MG63 (cell line): Measurements from ENCODE around the gene MACROD2. TPM values are rescaled to one million over a fixed set of nuclear protein-coding genes. Genes with fewer than 3 reads are reported as not detected.

ENCODE experiments used
- DNase-seq: peaks from one replicate; pipeline ENCODE4 v3.0.0-alpha.2; 2020
- H3K27me3 ChIP-seq: fragments of 250-450 bp; sonication (Bioruptor Pico); 2 replicates; pipeline ENCODE4 v1.5.1; 2020; ENCODE audit warnings: mild to moderate bottlenecking, moderate library complexity
- H3K36me3 ChIP-seq: fragments of 250-450 bp; sonication (Bioruptor Pico); 2 replicates; pipeline ENCODE4 v1.5.1; 2020; ENCODE audit warnings: mild to moderate bottlenecking, moderate library complexity
- H3K4me3 ChIP-seq: fragments of 250-450 bp; sonication (Bioruptor Pico); 2 replicates; pipeline ENCODE4 v1.5.1; 2020; ENCODE audit warnings: mild to moderate bottlenecking, moderate library complexity
- H3K9me3 ChIP-seq: fragments of 250-450 bp; sonication (Bioruptor Pico); 2 replicates; pipeline ENCODE4 v1.5.1; 2020; ENCODE audit warnings: mild to moderate bottlenecking, moderate library complexity
- total RNA-seq: library from RNA; depleted of rRNA; stranded (reverse); fragments of >200 nt; shearing (Covaris generic); gene quantifications from 2 replicates; pipeline ENCODE4 v1.2.3, GENCODE V29; 2014; ENCODE audit warnings: low replicate concordance

MACROD2 gene
- total RNA-seq, 1 experiment from 2014 or later, result 0.66 TPM

DNA sequence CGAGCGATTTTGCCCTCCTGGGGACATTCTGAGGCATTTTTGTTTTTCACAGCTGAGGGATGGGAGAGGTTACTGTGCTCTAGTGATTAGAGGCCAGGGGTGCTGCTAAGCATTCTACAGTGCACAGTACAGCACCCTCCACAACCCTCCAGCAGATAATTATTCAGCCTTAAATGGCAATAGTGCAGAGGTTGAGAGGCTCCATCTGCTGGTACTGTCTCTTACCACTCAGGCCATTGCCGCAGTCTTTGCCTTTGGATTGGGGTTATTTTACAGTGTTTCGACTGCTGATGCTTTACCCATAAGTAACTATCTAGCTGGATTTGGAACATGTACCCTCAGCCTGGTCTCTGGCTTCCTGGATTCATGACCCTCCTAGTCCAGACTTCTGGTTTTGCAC lies 1872.6 kb downstream of the MACROD2 start:
- Histone ChIP-seq H3K4me3 (no peak overlapping the region), H3K9me3 (no peaks in the 10 kb centered on the region), H3K36me3 (no peaks in the 10 kb centered on the region), H3K27me3 (no peaks in the 10 kb centered on the region)
- no peak for DNase-seq

DNA sequence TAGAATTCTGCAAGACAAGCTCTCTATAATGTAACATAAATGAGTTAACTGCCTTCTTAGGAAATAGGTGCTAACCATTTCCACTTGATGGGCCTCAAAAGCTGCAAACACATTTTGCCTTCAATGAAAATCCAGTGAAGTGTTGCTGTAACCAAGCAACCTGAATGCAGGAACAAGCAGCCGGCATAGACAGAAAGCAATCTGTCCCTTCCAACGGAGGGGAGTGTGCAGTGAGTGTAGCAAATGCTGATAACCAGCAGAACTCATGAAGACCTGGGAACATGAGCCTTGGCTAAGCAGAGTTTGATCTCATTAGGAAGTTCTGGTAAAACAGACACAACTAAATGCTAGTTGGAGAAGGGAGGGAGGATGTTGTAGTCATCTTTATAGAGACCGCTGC lies 1880.1 kb downstream of the MACROD2 start:
- no peak overlapping the region for H3K4me3 ChIP-seq
- no peaks in the 10 kb centered on the region for H3K36me3 ChIP-seq
- H3K27me3 ChIP-seq, result no peaks in the 10 kb centered on the region
- DNase-seq, result no peak
- no peaks in the 10 kb centered on the region for H3K9me3 ChIP-seq

DNA sequence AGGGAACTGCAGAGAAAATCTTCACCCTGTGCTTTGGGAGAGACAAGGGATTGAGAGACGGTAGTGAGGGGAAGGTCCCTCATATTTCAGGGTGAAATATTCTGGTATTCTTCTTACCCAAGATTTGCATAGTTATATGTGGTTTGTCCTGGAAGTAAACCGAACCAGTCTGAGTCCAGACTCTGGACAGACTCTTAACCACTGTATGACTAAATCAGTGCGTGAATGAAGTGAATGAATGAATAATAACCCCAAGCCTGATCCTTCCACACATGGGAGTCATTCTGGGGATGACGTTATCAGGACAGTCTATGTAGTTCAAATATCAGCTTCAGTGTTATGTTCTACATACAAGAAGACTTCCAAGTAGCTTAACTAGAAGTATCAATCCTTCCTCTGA lies 1887.2 kb downstream of the MACROD2 start:
- no peaks in the 10 kb centered on the region for H3K36me3 ChIP-seq
- no peaks in the 10 kb centered on the region for H3K27me3 ChIP-seq
- no peak for DNase-seq
- no peaks in the 10 kb centered on the region for H3K9me3 ChIP-seq
- H3K4me3 ChIP-seq, result no peak overlapping the region

DNA sequence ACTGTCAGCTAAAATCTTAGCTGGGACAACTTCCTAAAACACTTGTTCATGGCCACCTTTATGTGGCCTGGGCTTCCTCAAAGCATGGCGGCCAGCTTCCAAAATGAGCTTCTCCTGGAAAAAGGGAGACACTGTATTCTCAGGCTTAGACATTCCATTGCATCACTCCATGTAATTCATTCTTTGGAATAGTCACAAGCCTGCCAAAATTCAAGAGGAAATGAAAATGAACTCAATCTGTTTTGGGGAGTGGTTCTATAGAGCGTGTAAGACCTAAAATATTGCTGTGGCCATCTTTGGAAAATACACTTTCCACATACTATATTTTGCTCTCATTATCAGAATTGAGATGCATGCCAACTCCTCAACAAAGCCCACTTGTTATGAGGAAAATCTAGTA lies 1890.9 kb downstream of the MACROD2 start:
- H3K4me3 ChIP-seq, result no peak overlapping the region
- H3K36me3 ChIP-seq, result no peaks in the 10 kb centered on the region
- no peaks in the 10 kb centered on the region for H3K27me3 ChIP-seq
- DNase-seq, result no peak
- no peaks in the 10 kb centered on the region for H3K9me3 ChIP-seq

DNA sequence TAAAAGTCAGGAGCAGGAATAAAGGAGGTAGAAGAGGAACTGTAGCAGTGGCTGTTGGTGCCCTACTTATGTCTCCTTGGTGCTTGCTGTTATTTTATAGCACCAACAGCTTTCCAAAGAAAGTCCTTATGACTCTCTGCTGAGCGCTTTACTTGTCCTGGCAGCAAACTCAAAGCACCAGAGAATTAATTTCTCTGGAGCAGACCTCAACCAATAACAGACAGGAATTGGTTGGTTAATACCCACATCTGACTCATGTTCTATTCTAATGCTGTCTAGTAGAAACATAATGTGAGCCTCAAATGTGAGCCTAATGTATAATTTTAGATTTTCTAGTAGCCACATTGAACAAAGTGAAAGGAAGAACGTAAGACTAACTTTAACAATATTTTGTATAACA lies 1892.1 kb downstream of the MACROD2 start:
- no peak for DNase-seq
- Histone ChIP-seq H3K27me3 (no peaks in the 10 kb centered on the region), H3K36me3 (no peaks in the 10 kb centered on the region), H3K4me3 (no peak overlapping the region), H3K9me3 (no peaks in the 10 kb centered on the region)

DNA sequence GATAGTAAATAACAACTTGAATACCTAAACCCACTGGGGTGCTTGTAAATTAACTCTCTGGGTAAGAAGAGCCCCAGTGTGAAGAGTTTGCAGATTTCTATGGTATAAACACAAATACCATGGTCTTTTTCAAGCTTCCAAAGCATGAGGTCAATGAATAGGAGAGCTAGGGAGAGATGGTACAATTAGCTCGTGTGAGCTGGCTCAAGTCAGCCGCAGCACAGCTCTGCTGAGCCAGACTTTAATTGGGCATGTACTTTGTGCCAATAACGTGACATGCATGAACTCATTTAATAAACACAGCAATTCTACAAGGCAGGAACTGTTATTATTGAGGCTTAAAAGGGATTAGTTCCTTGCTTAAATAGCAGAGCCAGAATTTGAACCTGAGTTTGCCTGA lies 1893.7 kb downstream of the MACROD2 start:
- Histone ChIP-seq H3K36me3 (no peaks in the 10 kb centered on the region), H3K27me3 (no peaks in the 10 kb centered on the region), H3K4me3 (no peak overlapping the region), H3K9me3 (no peaks in the 10 kb centered on the region)
- DNase-seq, result no peak

DNA sequence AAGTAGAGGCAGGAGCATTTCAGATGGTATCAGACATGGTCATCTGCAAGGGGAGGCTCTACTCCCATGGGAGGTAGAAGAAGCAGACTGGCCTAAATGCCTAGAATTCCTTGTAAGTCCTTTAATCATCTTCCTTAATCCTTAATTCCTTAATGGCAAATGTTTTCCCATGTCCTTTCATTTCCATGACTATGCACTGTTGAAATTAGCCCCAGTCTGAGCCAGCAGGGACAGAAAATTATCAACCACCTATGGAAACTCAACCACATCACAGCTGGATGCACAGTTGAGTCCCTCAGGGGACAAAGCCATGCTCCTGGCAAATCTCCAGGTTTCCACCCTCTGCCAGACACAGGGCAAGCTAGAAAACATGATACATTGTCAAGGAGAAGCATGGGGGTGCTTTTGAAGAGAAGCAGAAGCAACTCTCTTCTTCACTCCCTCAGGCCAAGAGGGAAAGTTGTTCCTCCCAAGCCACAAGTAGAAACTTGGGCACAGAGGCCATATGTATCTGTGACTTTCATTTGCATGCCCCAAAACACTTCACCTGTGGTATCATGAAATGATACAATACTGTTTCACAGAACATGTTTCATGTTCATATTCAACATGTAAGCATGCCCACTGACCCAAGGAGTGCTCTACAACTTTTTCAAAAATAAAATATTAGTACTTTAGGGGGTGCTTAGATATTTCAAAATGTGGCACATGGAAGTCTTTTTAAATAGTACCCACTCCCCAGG lies 1894.4 kb downstream of the MACROD2 start:
- no peaks in the 10 kb centered on the region for H3K36me3 ChIP-seq
- DNase-seq, result no peak
- H3K9me3 ChIP-seq, result no peaks in the 10 kb centered on the region
- H3K27me3 ChIP-seq, result no peaks in the 10 kb centered on the region
- H3K4me3 ChIP-seq, result no peak overlapping the region

DNA sequence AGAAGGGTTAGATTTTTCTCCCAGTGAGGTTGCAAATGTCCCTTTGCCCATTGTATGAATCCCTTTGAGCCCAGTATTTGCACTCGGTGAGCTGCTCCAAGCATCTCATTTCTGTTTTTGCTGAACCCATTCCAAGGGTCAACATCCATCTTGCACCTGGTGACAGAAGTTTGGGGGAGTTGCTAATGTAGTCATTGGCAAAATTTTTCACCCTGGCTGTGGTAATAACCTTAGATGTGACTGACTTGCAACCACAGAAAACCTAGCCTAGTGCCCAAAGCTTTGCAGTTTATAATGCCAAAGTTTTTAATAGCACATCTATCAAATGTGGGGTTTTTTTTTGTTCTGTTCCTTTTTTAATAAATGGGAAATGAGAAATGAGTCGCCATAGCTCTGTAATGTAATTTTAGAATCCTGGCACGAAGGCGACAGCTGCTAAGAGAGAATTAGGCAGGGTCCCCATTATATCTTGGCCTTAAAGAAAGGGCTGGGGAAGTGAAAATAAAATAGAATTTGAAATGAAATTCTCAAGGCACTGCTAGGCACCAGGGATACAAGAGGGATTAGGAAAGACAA lies 1895.2 kb downstream of the MACROD2 start:
- no peak overlapping the region for H3K4me3 ChIP-seq
- DNase-seq, result no peak
- no peaks in the 10 kb centered on the region for H3K9me3 ChIP-seq
- H3K36me3 ChIP-seq, result no peaks in the 10 kb centered on the region
- H3K27me3 ChIP-seq, result no peaks in the 10 kb centered on the region

DNA sequence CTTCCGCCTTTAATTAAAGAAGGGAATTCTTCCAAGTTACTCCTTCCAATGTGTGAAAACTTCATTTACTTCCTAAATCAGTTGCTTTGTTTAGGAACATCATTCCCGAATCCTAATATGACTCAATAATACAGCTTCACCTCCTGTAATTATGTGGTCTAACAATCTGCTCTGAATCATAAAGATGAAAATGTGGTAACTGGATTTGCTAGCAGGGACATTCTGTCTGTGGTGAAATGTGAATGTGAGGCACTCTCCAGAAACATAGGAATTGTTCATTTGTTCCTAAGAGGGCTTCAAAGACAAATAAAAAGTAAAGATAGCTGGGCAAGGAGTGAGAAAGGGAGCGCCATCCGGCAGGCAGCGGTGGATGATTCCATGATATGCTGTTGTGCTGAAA lies 1899.8 kb downstream of the MACROD2 start:
- DNase-seq, result no peak
- H3K4me3 ChIP-seq, result no peak overlapping the region
- no peaks in the 10 kb centered on the region for H3K9me3 ChIP-seq
- H3K36me3 ChIP-seq, result no peaks in the 10 kb centered on the region
- no peaks in the 10 kb centered on the region for H3K27me3 ChIP-seq

DNA sequence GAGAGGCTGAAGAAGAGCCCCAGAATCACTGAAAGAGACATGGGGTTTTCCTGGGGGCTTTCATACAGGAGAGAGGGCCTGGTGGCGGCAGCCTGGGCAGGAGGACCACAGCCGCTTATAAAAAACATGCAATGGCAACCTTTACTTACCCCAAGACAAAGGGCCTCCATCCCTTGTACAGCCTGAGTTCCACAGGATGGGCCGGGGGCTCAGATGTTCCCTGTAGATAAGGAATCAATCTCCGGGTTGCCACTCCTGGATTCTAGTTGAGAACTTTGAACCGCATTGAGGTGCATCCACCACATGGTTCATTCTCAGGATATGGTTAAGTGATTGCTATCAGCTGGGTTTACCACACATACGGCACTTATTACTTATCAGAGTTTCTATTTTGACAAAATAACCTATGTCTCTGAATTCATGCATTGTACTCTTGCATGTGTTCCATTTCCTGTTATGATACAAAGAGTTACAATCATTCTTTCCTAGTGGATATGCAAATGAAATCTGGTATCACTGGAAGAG lies 1900.3 kb downstream of the MACROD2 start:
- Histone ChIP-seq H3K27me3 (no peaks in the 10 kb centered on the region), H3K36me3 (no peaks in the 10 kb centered on the region), H3K9me3 (no peaks in the 10 kb centered on the region), H3K4me3 (no peak overlapping the region)
- DNase-seq, result no peak

DNA sequence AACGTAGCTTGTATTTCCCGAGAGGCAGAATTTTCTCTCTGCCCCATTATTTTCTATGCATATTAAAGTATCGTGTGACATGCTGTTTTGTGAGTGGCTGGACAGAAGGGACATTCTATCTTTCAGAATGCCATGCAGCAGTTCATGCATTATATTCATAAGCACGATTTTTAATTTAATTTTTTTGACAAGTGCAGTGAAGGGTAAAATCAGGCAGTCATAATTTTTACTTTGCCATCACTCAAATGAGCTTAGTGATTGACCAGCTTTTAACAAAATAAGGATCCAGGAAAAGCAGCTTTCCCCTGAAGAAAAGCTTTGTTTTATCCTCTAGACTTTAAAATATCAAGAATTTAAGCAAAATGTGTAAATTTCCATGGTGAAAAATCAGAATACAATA lies 1904.7 kb downstream of the MACROD2 start:
- Histone ChIP-seq H3K4me3 (no peak overlapping the region), H3K36me3 (no peaks in the 10 kb centered on the region), H3K9me3 (no peaks in the 10 kb centered on the region), H3K27me3 (no peaks in the 10 kb centered on the region)
- DNase-seq, result no peak

DNA sequence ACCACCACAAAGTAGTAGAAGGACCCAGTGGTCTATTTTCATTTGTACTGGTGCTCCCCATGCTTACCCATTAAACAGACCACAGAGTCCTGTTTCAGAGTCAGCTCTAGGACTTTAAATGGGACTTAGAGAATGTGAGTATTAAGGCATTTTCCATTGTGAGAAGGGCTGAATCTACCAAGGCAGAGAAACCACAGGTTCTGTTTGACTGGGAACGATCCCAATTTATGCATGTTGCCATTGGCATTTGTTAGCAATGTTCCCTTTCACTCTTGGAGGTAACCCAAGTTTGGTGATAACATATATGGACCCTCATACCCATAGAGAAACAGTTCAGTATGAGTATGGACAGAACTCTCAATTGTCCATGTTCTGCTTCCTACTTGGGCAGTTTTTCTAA lies 1905.1 kb downstream of the MACROD2 start:
- Histone ChIP-seq H3K9me3 (no peaks in the 10 kb centered on the region), H3K36me3 (no peaks in the 10 kb centered on the region), H3K4me3 (no peak overlapping the region), H3K27me3 (no peaks in the 10 kb centered on the region)
- DNase-seq, result no peak

DNA sequence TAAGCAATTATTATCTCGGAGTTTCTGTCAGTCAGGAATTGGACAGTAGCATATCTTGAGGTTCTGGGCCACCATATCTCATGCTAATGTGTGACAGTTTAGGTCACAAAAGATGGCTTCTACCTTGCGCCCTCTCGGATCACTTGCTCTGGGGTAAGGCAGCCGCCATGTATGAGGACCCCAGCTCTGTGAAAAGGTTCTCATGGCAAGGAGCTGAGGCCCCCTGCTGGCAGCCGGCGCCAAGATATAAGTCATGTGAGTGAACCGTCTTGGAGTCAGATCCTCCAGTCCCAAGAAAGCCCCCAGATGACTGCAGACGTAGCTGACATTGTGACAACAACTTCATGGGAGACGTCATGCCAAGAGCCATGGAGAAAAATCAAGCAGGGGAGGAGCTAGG lies 1907.2 kb downstream of the MACROD2 start:
- no peak for DNase-seq
- Histone ChIP-seq H3K9me3 (no peaks in the 10 kb centered on the region), H3K4me3 (no peak overlapping the region), H3K27me3 (no peaks in the 10 kb centered on the region), H3K36me3 (no peaks in the 10 kb centered on the region)

DNA sequence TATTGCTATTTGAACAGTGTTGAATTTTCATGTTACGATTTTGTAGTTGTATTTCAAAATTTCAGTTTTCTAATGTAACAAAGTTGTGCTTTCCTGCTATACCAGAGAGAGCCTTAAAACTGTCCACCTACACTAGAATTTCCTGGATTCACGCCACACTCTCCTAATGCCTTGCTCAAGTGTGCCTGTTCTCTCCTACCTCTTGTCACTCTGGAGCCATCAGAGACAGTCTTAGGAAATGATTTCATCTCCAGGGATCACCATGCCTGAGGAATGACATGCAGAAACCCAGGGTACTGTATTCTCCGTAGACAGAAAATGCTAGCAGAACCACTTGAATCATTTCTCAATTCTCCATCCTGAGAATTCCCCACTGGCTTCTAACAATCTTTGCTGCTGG lies 1910.3 kb downstream of the MACROD2 start:
- Histone ChIP-seq H3K27me3 (no peaks in the 10 kb centered on the region), H3K4me3 (no peak overlapping the region), H3K9me3 (no peaks in the 10 kb centered on the region), H3K36me3 (no peaks in the 10 kb centered on the region)
- DNase-seq, result no peak

DNA sequence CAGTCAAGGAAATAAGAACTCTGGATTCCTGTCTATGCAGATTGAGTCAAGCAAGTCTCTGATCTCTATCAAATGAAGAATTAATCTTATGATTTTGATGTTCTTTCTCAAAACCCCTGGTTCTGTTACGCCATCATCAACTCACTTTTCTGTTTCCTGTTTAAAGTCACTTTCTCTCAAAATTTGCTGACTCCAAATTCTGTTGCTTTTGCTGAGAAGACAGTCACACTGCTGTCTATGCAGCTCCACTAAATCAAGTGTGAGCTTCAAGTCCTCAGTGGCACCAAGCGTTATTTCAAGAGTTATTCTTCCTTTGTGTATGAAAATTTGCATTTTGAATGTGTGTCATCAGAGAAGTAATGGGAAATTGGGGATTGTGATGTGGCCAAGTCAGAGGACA lies 1914.7 kb downstream of the MACROD2 start:
- Histone ChIP-seq H3K9me3 (no peaks in the 10 kb centered on the region), H3K36me3 (no peaks in the 10 kb centered on the region), H3K27me3 (no peaks in the 10 kb centered on the region), H3K4me3 (no peak overlapping the region)
- DNase-seq, result no peak

DNA sequence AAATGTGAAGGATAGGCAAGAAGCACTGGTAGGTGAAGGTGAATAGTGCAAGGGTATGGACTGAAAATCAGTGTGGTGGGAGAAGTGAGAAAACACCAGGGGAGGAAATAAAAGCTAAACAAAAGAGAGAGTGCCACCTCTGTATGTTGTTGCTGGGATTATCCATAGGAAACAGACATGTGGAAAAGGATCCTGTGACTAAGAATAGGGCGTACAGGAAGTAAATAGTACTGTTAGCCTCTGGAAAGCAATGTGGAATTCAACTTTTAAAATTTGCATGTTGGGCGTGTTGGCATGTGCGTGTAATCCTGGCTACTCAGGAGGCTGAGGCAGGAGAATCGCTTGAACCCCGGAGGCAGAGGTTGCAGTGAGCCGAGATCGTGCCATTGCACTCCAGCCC lies 1916.3 kb downstream of the MACROD2 start:
- Histone ChIP-seq H3K4me3 (no peak overlapping the region), H3K27me3 (no peaks in the 10 kb centered on the region), H3K9me3 (no peaks in the 10 kb centered on the region)

DNA sequence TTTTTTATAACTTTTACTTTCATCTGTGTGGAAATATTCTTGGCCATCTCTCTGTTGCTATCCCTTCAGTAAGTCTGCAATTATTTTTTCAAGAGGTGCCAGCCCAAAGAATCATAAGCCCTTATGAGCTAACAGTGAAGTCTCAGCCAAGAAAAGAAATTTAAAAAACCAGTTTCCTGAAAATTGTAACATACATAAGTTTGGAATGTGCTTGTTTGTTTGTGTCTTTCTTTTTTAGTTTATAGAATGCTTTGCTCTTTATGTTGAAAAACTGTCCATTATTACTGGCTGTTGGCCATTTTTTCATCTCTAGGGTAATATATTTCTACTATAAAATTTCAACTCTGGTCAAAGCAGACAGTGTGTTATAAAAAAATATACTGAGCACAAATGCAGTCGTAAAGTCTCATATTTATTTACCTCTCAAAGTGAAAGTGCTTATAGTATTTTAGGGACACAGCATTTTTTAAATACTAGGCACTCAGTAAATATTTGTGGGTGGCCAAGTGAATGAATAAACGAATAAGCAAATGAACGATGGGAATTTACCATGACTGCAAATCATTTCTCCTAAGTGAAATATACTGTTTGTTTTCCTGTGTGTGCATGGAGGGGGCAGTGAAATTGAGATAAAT lies 1918.2 kb downstream of the MACROD2 start:
- DNase-seq, result no peak

More for the DNA sequence above, 1916.3 kb downstream of the MACROD2 start:
- H3K36me3 ChIP-seq, result no peaks in the 10 kb centered on the region
- no peak for DNase-seq

DNA sequence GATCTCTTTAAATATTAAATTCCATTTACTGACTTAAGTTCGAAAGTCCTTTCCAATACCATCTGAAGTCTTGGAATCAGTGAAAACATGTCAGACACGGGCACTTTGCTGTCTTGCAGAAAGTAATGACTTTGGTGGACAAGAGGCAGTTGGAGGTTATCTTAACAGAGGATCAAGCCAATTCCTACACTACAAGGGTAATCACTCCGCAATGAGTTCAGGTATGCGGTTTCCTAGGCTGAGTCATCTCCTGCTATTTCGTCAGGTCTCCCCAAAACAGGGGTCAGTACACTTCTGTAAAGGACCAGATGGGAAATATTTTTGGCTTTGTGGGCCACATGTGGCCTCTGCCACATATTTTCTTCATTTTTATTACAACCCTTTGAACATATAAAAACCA lies 1921.3 kb downstream of the MACROD2 start:
- H3K27me3 ChIP-seq, result no peaks in the 10 kb centered on the region
- no peaks in the 10 kb centered on the region for H3K9me3 ChIP-seq
- H3K4me3 ChIP-seq, result no peak overlapping the region
- DNase-seq, result no peak
- no peaks in the 10 kb centered on the region for H3K36me3 ChIP-seq

More for the DNA sequence above, 1918.2 kb downstream of the MACROD2 start:
- no peaks in the 10 kb centered on the region for H3K36me3 ChIP-seq
- H3K9me3 ChIP-seq, result no peaks in the 10 kb centered on the region
- H3K27me3 ChIP-seq, result no peaks in the 10 kb centered on the region
- no peak overlapping the region for H3K4me3 ChIP-seq
